ENCODE data around the gene ZNF407. TPM values are rescaled to one million over a fixed set of nuclear protein-coding genes. Genes with fewer than 3 reads are reported as not detected.
A peak's percentile ranks its signal among the peaks of the same experiment; 100 is the strongest.
"Not testable (repeated sequence)": the region's sequence is repeated elsewhere in the genome, so short reads cannot be mapped to it uniquely, and the experiment has no call there.

ZNF407 gene
- total RNA-seq, 1 donor from 2014 or later: 23.8 TPM

DNA sequence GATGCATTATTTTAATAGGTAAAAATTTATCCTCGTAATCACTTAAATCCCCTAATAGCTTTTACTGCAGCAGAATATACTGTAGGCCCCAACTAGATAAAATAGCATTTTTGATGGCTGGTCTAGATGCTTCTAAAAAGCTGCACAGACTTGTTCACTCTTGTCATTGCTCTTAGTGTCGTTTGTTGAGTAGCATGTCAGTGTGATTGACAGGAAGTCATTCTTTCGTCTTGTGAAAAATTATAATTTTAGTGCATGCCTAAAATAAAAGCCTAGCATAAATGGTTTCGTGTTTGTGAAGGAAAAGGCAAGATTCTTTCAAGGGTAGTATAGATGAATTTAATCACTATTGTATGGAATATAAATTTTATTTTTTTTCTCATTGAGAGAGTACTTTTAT lies 336.3 kb downstream of the ZNF407 start:
- no peak for DNase-seq (ENCODE audit: low read depth)

GRCh38 chr18:74935434-74935833 lies 337.8 kb downstream of the ZNF407 start:
- DNase-seq (ENCODE audit: low read depth): peak; percentile 18

DNA sequence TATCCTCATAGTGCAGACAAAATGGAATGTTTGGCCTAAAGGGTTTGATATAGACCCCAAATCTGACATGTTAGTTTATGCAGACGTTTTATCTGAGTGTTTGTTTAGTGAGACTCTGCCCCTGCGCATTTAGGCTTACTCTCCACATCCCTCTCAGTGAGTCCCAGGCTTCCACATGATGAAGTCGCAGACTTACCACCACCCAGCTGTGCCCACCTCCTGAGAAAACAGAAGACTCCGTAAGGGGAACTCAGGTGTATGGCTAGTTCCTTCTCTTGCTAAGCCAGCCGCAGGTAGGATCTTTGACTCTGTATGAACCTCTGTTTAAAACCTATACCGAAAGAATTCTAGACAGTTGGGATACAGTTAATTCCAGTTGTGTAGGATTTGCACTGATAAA lies 338.7 kb downstream of the ZNF407 start:
- no peak for DNase-seq (ENCODE audit: low read depth)

- no peak for DNase-seq (ENCODE audit: low read depth)
Observed at GRCh38 chr18:74937291-74937690, 339.6 kb downstream of the ZNF407 start.

GRCh38 chr18:74940856-74941255 lies 343.2 kb downstream of the ZNF407 start:
- DNase-seq (ENCODE audit: low read depth): no peak

GRCh38 chr18:74942319-74942910 lies 344.7 kb downstream of the ZNF407 start:
- DNase-seq (ENCODE audit: low read depth): peak; percentile 54

DNA sequence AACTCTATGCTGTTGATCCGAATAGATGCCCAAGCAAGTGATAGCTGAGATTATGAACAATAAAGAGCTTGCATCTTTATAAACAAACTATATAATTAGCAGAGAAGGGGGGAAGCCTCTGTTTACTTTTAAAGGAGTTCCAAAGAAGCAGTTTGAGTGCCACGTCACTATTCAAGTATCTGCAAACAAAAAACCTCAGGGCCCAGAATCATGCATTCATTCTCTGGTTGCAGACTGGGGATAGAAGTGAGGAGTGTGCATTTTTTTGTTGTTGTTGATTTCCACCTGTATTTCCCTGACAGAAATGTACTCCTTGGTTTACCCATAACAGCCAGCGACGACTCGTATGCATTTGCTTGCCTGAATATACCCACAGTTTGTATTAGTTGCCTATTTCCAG lies 347.0 kb downstream of the ZNF407 start:
- DNase-seq (ENCODE audit: low read depth): no peak

- DNase-seq (ENCODE audit: low read depth): no peak
Observed at GRCh38 chr18:74945774-74946545, 348.3 kb downstream of the ZNF407 start.

- DNase-seq (ENCODE audit: low read depth): no peak
Observed at GRCh38 chr18:74946646-74947375, 349.1 kb downstream of the ZNF407 start.

DNA sequence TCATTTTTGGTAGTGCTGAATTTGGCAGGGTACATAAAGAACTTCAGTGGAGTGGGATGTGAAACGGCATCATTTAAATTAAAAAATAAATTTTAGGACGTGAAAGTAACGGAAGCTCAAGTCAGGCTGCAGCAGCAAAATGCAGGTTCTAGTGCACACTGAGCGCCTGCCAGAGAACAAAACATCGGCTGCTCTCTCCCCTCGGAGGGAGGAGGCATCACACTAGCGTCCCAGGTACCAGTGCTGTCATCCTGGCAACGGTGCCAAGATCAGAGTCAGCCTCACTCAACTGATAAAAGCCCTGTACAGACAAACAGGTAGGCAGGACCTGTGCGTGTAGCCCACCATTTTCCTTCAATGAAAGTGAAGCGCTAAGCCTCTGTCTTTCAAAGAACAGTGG lies 349.7 kb downstream of the ZNF407 start:
- no peak for DNase-seq (ENCODE audit: low read depth)

- no peak for DNase-seq (ENCODE audit: low read depth)
Observed at GRCh38 chr18:74947875-74948274, 350.2 kb downstream of the ZNF407 start.

DNA sequence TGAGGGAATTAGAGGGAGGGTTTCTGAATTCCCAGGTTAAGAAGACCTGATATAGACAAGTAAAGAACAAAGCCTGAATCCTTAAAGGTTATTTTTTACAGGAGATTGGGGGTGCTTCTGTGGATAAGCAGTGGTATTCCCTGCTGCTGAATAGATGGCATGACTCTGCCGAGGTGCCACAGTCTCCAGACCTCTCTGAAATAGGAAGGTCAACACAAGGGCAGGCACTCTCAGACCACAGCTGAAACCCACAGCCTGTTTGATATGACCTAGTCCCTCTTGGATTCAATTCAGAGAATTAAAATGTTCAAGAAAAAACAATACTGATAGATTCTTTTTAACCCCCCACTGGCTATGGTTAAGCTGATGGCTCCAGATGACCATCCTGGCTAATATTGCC lies 351.9 kb downstream of the ZNF407 start:
- peak; percentile 11 for DNase-seq (ENCODE audit: low read depth)

GRCh38 chr18:74950479-74950878 lies 352.8 kb downstream of the ZNF407 start:
- no peak for DNase-seq (ENCODE audit: low read depth)

- peak; percentile 97 for DNase-seq (ENCODE audit: low read depth)
Observed at GRCh38 chr18:74951165-74951760, 353.6 kb downstream of the ZNF407 start.

DNA sequence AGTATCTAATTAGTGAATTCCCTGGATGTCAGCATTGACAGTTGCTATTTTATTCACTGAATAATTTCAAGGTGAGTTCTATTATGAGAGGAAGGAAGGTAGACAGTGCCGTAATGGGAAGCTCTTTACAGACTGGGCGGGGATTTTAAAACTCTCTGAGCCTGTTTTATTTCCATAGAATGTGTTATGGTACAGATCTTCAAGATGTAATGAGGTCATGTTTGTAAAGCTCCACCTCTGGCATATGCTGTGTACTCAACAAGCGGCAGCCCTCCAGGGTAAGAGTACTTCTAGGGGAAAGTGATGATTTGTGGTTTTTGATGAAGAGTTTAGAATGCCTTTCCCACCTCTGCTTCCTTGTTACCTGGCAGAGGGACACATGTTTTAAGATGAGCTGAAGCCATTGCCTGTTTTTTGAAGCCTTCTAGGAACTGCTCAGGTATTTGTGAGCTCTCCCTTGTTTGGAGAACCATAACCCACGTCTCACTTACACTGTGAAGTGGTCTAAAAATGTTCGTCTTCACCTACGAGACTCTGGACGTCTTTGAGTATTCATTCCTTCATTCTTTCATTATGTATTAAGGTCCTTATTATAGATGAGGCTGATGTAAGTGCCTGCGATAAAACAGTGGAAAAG lies 360.0 kb downstream of the ZNF407 start:
- no peak for DNase-seq (ENCODE audit: low read depth)

DNA sequence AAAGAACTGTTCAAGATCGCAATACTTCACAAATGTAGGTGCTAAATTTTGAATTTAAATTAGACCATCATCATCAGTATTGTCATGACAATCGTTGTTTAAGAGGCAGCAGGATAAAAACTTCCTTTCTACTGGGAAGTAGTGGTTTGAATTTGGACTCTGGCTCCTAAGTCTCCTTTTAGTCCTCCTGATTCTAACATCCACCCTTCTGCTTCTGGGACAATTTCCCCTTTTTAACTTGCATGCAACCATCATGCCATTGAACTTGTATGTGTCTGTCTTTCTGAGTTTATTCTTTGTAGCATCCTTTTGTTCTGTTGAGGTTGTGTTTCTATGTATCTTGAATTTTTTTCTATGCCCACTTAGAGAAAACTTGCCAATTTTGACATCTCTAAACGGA lies 361.5 kb downstream of the ZNF407 start:
- DNase-seq (ENCODE audit: low read depth): no peak

DNA sequence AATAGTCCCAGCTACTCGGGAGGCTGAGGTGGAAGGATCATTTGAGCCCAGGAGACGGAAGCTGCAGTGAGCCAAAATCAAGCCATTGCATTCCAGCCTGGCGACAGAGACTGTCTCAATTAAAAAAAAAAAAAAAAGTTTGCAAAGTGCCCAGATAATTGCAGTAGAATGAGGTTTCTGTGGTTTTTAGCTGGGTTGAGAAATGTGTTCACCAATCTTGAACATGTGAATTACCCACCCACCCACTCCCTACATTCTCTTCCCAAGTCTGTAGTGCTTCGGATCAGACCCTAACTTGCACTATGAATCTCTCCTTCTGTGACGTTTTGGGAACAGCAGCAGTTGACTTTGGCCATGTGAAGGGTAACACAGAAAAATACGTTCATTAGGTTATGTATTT lies 363.9 kb downstream of the ZNF407 start:
- no peak for DNase-seq (ENCODE audit: low read depth)

GRCh38 chr18:74963820-74964446 lies 366.3 kb downstream of the ZNF407 start:
- DNase-seq (ENCODE audit: low read depth): peak; percentile 55

DNA sequence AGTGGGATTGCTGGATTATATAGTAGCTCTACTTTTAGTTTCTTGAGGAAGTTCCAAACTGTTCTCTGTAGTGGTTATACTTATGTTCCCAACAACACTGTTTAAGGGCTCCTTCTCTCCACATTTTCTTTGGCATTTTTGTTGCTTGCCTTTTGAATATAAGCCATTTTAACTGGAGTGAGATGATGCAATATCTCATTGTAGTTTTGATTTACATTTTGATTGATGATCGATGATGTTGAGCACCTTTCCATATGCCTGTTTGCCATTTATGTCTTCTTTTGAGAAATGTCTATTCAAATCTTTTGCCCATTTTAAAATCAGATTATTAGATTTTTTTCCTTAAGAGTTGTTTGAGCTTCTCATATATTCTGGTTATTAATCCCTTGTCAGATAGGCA lies 368.0 kb downstream of the ZNF407 start:
- DNase-seq (ENCODE audit: low read depth): no peak

DNA sequence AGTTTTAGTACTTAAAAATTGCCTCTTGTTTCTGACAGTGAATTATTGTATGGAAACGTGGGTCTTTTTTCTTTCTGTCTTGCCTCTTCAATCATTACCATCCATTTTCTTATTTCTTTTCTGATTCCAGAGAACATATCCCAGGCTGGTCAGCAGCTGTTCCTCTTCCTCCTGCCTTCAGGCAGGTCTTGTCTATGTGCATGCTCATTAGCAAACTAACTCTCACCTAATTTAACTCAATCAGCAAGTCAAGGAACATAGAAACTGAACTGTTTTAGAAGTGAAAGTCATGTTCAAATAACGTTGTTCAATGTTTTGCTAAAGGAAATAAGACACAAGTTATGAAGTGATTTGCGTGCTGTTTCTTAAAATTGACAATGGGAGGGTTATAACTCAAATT lies 369.8 kb downstream of the ZNF407 start:
- DNase-seq (ENCODE audit: low read depth): no peak

- DNase-seq (ENCODE audit: low read depth): no peak
Observed at GRCh38 chr18:74967979-74968378, 370.3 kb downstream of the ZNF407 start.

GRCh38 chr18:74971358-74971757 lies 373.7 kb downstream of the ZNF407 start:
- not testable (repeated sequence) for DNase-seq (ENCODE audit: low read depth)

Data from renal cortical epithelial cell (primary cell).